DND-41 (cell line): ENCODE results near the gene GRIN1.

ENCODE experiments used
- CTCF ChIP-seq: IDR thresholded peaks from 2 replicates; pipeline ENCODE4 v1.5.1; 2012; ENCODE audit warnings: borderline replicate concordance, low read length, moderate library complexity, mild to moderate bottlenecking; ENCODE audit not compliant: poor library complexity, severe bottlenecking; ENCODE audit errors: extremely low read depth
- EZH2 ChIP-seq: IDR thresholded peaks from 3 replicates; pipeline ENCODE4 v1.6.1; 2012; ENCODE audit warnings: borderline replicate concordance, low read depth, mild to moderate bottlenecking, moderate library complexity, low read length, inconsistent platforms; ENCODE audit not compliant: severe bottlenecking

DNA sequence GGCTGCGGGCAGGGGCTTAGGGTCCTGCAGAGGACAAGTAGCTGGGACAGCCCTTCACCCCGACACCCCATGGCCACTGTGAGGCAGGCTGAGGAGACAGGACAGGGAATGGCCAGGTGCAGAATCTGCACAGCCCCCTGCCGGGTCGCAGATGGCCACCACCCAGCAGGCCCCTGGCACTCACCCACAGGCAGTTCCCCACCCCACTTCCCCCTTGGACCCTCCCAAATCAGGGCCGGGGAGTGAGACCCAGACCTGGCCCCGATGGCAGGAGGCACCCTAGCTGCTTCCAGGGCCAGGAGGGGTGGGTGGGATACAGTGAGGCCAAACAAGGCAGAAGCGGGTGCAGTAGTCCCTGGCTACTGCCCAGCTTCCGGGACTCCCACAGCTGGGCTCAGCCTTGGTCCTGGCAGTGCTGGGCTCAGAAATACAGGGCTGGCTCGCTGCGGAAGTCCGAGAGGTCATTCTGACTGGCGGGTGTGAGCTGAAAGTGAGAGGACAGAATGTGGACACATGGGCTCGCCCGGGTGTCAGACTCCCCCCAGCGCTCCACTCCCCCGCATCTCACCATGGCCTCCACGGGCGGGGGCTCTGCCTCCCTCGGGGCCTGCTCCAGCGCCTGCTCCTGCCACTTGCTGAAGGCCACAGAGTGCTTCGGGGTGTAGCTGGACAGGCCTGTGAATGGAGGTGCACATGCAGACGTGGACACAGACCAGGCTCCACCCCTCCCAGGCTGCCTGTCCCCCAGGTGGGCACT is 52.9 kb downstream of the GRIN1 start:
- TF ChIP-seq CTCF = no peak
- no peak for TF ChIP-seq EZH2
